ENCODE results near the gene SLC35F1.

DNA sequence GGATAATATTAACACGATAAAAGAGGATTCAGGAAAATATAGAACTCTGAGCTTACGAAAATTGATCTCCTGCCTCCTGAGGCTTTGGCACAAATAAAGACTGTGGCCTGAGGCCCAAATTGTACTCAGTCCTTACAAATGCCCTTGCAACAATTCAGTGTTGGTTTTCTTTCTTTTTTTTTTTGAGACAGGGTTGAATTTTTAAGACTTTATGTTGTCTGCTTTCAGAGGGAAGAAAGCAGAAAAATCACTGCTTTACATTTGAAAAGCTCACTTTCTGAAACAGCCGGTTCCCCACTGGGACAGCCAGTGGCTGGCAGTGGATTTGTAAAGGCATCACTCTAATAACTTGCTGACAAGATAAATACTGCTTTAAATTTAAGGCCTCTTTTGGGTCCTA, 290.5 kb downstream of the SLC35F1 start:
- TF ChIP-seq, protein P1, sequence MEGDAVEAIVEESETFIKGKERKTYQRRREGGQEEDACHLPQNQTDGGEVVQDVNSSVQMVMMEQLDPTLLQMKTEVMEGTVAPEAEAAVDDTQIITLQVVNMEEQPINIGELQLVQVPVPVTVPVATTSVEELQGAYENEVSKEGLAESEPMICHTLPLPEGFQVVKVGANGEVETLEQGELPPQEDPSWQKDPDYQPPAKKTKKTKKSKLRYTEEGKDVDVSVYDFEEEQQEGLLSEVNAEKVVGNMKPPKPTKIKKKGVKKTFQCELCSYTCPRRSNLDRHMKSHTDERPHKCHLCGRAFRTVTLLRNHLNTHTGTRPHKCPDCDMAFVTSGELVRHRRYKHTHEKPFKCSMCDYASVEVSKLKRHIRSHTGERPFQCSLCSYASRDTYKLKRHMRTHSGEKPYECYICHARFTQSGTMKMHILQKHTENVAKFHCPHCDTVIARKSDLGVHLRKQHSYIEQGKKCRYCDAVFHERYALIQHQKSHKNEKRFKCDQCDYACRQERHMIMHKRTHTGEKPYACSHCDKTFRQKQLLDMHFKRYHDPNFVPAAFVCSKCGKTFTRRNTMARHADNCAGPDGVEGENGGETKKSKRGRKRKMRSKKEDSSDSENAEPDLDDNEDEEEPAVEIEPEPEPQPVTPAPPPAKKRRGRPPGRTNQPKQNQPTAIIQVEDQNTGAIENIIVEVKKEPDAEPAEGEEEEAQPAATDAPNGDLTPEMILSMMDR (conservative IDR thresholded peaks at IDR 0.05) = no peak
- TF ChIP-seq ZFX (IDR thresholded peaks at IDR 0.05) = no peak
